ENCODE measurements around the gene CREG1.

GRCh38 chr1:167594822-167595221 is 41.3 kb upstream of the CREG1 start:
- TF ChIP-seq POLR2A (IDR thresholded peaks at IDR 0.05; ENCODE audit: low read length) (no peak), GATA1 (IDR thresholded peaks at IDR 0.05; ENCODE audit: low read depth, low read length) (no peak)
